NCI-H128 (cell line): ENCODE data around the gene SCN2A.
A peak's percentile ranks its signal among the peaks of the same experiment; 100 is the strongest.

Source experiments
- DNase-seq: peaks from one replicate; lab custom pipeline; 2025; ENCODE audit not compliant: unreplicated experiment; lab: John Stamatoyannopoulos, UW

SCN2A gene

GRCh38 chr2:165239230-165239629, at the start of gene SCN2A:
Gene SCN2A (plus strand): TSS chr2:165239414. CDS start chr2:165295824, 56,410 bp downstream.
- peak; percentile 34 for DNase-seq

- no peak for DNase-seq
Observed at GRCh38 chr2:165191096-165191728, 48.0 kb upstream of the SCN2A start.

- DNase-seq, result no peak
Observed at GRCh38 chr2:165192729-165193128, 46.5 kb upstream of the SCN2A start.

DNA sequence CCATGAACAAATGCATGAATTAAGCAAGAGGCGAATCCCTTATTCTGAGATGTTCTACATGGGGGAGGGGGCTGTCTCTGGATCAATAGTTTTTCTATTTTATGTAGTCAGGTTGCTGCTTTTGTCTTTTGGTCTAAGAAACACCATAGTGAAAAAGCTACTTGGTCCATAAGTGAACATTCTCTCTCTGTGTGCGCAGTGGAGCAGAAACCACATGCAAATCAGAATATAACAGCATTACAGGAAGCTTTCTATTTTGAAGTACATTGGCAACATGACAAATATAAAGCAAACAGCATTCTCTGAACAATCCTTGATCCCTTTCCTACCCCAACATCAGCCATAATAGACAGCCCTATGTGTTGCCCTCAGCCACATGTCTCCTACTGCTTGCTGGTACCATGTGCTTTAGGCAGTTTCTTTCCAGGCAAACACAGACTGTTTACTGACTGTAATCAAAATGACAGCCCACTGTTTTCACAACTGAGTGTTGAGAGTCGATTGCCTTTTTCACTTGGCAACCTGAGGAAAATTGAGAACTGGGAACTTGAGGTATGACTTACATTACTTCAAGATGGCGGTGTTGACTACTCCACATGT, 45.9 kb upstream of the SCN2A start:
- peak; percentile 6 for DNase-seq

- no peak for DNase-seq
Observed at GRCh38 chr2:165196411-165196810, 42.8 kb upstream of the SCN2A start.

DNA sequence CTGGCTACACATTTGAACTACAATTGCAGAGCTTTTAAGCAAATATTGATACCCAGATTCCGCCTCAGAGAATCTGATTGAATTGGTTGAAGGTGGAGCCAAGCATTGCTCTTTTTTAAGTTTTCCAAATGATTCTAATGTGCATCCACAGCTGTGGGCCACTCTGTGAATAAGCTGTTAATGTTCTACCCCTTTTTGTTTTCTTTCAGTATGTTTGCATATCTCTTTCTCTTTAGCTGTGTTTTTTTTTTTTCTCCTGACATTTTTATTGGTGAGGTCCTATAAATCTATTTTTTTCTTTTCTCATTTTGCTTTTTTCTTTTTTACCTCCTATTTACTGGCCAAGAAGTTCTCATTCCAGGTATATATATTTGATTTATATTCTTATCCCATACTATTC, 41.9 kb upstream of the SCN2A start:
- no peak for DNase-seq

- no peak for DNase-seq
Observed at GRCh38 chr2:165198181-165198580, 41.0 kb upstream of the SCN2A start.

DNA sequence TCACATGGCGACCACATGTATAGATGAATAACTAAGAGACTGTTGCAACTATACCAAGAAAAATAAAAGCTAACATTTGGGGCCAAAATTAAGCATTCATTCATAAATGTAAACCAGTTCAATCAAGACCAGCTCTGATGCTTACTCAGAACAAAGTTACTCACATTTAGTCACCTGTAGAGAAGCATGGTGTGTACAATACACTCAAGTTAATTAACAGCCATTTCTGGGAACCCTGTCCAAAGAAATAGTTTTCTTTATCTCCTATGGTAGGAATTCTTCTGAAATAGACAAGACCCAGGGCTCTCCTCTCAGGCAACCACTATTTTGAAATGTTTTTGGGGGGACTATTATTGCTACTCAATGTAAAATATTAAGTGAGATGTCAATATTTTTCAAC, 37.0 kb upstream of the SCN2A start:
- DNase-seq, result no peak

DNA sequence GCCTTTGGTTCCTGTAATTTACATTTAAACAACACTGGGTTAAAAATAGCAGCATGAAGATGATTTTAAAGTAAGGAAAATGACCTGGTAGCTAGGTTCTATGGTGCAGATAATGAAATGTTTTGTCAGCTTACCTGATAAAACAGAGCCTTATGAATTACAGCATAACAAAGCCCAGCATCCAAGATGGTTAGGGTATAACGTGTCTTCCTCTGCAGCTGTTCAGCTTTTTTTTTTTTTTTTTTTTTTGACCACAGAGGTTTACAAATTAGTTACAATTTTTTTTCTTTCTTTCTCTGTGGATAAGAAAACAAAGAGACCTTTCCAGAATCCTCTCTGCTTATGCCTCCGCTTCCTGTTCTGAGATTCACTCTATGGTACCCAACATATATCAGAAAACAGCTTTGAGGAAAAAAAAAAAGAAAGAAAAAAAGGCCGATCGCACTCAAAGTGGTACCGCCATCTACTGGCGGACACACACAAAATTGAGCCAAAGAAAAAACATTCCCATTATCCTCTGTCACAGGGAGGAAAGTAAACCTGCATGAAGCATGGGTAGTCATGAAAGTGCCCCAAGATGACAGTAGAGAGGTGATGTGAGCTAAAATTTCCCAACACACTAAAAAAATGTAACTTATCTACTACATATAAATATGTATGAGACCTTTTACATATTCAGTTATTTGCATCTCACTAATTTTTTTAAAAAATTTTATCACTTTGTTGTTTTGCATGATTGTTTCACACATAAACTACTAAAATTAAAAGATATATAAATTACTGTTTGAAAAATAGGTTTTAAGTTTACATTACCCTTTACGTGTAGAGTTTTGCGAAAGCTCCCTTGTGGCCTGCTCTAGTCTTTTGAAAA, 35.3 kb upstream of the SCN2A start, which contains the start of gene SCN3A:
TSS of gene SCN3A (minus strand) at position 362 of the 871 bp plus-strand sequence. CDS start 27,656 bp downstream, outside the sequence.
- DNase-seq, result peak; percentile 11

DNA sequence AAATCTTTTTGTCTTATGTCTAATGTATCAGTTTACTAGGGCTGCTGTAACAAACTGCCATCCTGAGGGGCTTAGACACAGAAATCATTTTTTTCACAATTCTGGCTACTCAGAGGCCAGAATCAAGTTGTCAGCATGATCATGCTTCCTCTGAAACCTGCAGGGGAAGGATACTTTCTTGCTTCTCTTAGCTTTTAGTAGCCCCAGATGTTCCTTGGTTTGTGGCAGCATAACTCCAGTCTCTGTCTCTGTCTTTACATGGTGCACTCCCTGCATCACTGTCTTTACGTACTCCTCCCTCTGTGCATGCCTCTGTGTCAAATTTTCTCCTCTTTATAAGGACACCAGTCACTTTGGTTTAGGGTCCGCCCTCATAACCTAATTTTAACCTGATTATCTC, 33.3 kb upstream of the SCN2A start:
- DNase-seq, result no peak

GRCh38 chr2:165208094-165208493, 31.1 kb upstream of the SCN2A start:
- no peak for DNase-seq

- no peak for DNase-seq
Observed at GRCh38 chr2:165214093-165214492, 25.1 kb upstream of the SCN2A start.

DNA sequence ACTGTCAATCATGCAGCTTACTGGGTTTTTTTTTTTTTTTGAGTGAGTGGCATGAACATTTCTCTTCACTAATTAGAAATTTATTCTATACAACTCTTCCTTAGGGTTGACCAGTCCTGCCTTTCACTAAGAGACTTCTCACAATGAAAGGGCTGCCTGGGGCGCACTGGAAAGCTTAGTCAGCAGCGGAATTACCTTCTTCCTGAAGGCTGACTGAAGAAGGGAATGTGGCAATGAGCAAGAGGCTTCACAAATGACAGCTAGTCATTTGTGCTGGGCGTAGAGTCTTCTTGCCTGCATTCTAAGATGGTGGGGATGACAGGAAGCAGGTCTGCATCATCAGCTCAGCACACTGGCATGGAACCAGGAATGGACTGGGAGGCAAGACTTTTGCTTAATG, 19.7 kb upstream of the SCN2A start:
- DNase-seq, result no peak

DNA sequence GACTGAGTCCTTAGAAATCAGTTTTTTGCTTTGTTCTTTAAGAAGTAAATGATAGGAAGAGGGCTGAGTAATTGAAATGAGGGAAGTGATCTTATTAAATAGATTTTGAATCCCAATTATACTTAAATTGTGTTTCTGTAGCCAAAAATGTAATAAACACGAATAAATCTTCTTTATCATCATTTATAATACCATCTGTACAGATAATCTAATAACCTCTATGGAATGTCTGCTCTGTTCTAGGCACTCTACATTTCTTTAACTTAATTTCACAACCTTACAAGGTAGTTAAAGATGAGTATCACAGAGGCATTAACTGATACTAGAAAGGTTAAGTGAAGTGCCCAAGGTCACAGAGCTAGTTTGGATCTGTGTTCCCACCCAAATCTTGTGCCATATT, 14.3 kb upstream of the SCN2A start:
- DNase-seq, result no peak

- no peak for DNase-seq
Observed at GRCh38 chr2:165227571-165227970, 11.6 kb upstream of the SCN2A start.

DNA sequence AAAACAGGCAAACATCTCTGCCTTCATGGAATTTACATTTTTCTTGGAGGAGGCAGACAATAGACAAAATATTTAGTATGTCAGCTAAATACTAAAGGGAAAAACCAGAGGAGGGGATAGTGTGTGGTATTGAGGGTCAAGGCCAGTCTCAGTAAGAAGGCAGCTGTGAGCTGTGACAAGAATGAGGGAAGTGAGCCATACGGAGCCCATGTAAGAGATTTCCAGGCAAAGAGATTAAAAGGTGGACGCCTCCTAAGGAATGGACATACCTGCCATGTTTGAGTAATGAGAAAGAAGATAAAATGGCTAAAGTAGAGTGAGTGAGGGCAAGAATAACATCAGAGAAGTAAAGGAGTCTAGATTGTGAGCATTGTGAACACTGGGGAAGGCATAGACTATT, 2.2 kb upstream of the SCN2A start:
- DNase-seq, result no peak

DNA sequence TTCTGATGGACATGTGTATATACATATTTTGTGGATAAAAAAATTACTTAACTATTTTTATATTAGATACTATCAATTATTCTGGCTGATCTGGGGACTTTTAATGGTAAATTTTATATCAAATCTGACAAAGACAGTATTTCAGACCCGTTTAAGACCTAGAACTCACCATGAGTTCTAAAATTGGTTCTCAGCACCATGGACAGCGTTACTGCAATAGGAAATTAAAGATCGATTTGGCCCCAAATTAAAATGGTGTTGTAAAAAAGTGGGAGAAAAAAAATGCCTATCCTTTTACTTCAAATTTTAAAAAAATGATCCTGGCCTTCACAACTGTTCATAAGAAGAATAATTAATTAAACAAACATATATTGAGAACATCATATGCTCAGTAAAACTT, 919 bp upstream of the SCN2A start:
- DNase-seq, result no peak

- DNase-seq, result no peak
Observed at GRCh38 chr2:165239856-165240515, 772 bp downstream of the SCN2A start.

GRCh38 chr2:165240916-165241315, 1.7 kb downstream of the SCN2A start:
- DNase-seq, result no peak

DNA sequence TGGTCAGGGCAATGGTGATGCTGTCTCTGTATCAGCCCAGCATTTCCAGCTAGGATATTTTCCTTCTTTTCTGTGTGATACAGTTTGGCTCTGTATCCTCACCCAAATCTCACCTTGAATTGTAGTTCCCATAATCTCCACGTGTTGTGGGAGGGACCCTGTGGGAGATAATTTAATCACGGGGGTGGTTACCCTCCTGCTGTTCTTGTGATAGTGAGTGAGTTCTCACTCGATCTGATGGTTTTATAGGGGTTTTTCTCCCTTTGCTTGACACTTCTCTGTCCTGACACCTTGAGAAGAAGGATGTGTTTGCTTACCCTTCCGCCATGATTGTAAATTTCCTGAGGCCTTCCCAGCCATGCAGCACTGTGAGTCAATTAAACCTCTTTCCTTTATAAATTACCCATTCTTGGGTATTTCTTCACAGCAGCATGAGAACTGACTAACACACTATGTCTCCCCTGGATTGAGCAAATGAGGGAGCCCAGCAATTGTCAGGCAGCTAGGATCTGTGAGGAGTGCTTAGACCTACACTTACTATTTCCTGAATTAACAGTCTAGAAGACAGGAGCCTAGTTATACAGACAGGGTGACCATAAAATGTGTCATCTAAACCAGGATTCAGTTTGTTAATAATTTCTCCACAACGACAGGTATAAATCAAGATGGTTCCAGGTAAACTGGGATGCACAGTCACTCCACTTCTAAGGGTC, 6.0 kb downstream of the SCN2A start:
- DNase-seq, result no peak

DNA sequence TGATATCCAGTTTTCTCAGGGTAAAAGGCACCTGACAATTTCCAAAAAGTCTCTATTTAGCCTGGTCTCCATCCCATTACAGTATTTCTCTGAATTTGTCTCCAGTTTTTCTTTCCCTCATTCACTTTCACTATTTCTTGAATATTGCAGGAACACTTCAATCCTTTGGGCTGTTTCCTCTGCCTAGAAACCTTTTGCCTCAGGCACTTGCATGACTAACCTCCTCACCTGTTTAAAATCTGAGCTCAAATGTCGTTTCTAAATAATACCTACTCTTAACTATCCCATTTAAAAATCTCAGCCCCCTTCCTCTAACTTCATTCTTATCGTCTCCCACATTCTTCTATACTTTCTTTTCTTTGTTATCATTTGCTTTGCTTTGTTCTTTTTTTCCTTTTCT, 9.0 kb downstream of the SCN2A start:
- no peak for DNase-seq
